Ovary (tissue), 3 donors: ENCODE data around the gene COL13A1.

Experiments
- EP300 ChIP-seq: sonication (generic); formaldehyde crosslinking; IDR thresholded peaks from one replicate; pipeline ENCODE4 v1.6.1; 2017; ENCODE audit warnings: antibody characterized with exemption
- POLR2A ChIP-seq: fragments of 450-650 bp; IDR thresholded peaks from one replicate; pipeline ENCODE4 v1.6.1; 2017; ENCODE audit warnings: antibody characterized with exemption, mild to moderate bottlenecking, moderate library complexity
- TF ChIP-seq, protein P1 (sequence below), 3 donors: fragments of 450-650 bp in 2 of 3; fragments of 200-600 bp in 1 of 3; IDR thresholded peaks; one replicate each; pipeline versions ENCODE4 v1.5.1 to v1.8.0; 2016 to 2022; ENCODE audit warnings: antibody characterized with exemption in 3 of 3, mild to moderate bottlenecking in 1 of 3
- donor health status: DM: no; HTN: no; CAD: no.

DNA sequence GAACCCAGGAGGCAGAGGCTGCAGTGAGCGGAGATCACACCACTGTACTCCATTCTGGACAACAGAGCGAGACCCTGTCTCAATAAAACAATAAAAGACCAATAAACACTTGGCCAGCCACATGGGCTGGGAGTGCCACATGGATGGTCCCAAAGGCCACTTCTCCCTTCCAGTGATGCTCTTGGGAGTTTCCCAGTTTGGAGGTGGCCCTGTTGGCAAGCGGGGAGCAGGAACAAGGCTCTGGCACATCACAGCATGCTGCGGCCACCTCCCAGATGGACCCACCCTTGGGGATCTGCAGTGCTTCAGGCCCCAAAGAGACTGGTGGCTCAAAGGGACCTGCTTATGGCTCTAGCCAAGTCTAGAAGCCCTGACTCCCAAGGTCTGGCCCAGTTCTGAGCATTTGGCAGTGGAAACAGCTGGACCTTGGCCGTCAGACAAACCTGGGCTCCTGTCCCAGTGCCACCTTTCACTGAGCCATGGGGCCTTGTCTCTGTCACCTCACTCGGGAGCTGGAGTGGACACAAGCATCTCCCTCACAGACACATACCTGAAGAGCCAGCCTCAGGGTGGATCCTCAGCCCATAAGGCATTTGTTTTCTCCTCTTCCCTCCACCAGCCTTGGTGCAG lies 91.7 kb downstream of the COL13A1 start:
- TF ChIP-seq POLR2A (no peak), EP300 (no peak)
- TF ChIP-seq, protein P1, sequence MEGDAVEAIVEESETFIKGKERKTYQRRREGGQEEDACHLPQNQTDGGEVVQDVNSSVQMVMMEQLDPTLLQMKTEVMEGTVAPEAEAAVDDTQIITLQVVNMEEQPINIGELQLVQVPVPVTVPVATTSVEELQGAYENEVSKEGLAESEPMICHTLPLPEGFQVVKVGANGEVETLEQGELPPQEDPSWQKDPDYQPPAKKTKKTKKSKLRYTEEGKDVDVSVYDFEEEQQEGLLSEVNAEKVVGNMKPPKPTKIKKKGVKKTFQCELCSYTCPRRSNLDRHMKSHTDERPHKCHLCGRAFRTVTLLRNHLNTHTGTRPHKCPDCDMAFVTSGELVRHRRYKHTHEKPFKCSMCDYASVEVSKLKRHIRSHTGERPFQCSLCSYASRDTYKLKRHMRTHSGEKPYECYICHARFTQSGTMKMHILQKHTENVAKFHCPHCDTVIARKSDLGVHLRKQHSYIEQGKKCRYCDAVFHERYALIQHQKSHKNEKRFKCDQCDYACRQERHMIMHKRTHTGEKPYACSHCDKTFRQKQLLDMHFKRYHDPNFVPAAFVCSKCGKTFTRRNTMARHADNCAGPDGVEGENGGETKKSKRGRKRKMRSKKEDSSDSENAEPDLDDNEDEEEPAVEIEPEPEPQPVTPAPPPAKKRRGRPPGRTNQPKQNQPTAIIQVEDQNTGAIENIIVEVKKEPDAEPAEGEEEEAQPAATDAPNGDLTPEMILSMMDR (IDR thresholded peaks at IDR 0.05), result no peak
